Prostate gland (tissue), 2 donors: Measurements from ENCODE around the gene SPTBN4.

Source experiments
- POLR2A ChIP-seq: fragments of 450-650 bp; IDR thresholded peaks from one replicate; pipeline ENCODE4 v1.6.1; 2016; ENCODE audit warnings: antibody characterized with exemption, mild to moderate bottlenecking
- TF ChIP-seq, protein P1 (sequence below), 4 experiments: fragments of 200-600 bp in 2 of 4; fragments of 450-650 bp in 2 of 4; sonication (generic) in 2 of 4; IDR thresholded peaks; 1 replicate in 3 of 4; 2 replicates in 1 of 4; pipeline ENCODE4 v1.5.1; 2016 to 2019; ENCODE audit warnings: antibody characterized with exemption in 4 of 4, mild to moderate bottlenecking in 2 of 4, moderate library complexity in 2 of 4

- TF ChIP-seq, protein P1, sequence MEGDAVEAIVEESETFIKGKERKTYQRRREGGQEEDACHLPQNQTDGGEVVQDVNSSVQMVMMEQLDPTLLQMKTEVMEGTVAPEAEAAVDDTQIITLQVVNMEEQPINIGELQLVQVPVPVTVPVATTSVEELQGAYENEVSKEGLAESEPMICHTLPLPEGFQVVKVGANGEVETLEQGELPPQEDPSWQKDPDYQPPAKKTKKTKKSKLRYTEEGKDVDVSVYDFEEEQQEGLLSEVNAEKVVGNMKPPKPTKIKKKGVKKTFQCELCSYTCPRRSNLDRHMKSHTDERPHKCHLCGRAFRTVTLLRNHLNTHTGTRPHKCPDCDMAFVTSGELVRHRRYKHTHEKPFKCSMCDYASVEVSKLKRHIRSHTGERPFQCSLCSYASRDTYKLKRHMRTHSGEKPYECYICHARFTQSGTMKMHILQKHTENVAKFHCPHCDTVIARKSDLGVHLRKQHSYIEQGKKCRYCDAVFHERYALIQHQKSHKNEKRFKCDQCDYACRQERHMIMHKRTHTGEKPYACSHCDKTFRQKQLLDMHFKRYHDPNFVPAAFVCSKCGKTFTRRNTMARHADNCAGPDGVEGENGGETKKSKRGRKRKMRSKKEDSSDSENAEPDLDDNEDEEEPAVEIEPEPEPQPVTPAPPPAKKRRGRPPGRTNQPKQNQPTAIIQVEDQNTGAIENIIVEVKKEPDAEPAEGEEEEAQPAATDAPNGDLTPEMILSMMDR (IDR thresholded peaks at IDR 0.05) = peak in 3 of 4 experiments; percentile 40 to 54 (median 53)
- TF ChIP-seq POLR2A = no peak
These were observed 82.4 kb downstream of the SPTBN4 start for GRCh38 chr19:40549007-40549708.
